ENCODE data around the gene EPHA6.
"Not testable (repeated sequence)": the region's sequence is repeated elsewhere in the genome, so short reads cannot be mapped to it uniquely, and the experiment has no call there.

Gene EPHA6

GRCh38 chr3:97438131-97438530, 623.7 kb downstream of the EPHA6 start:
- DNase-seq (ENCODE audit: low read depth, low spot score) = no peak

DNA sequence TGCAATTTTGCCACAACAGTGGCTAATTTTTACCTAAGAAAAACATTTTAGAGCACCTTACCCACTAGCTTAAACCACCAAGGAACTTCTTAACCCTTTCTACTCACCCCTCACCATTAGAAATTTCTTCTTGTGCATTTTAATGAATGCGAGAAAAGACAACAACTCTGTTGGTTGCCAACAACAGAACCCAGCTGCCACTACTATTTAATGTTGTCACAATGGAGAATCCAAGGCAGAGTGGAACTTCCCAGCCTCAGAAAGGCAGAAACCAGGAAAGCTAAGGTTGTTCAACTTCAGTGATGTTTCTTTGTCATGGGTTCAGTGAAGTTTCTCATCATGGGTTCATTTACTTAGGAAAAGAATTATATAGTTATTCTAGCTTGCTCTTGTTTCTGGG, 625.0 kb downstream of the EPHA6 start:
- no peak for DNase-seq (ENCODE audit: low read depth, low spot score)

DNA sequence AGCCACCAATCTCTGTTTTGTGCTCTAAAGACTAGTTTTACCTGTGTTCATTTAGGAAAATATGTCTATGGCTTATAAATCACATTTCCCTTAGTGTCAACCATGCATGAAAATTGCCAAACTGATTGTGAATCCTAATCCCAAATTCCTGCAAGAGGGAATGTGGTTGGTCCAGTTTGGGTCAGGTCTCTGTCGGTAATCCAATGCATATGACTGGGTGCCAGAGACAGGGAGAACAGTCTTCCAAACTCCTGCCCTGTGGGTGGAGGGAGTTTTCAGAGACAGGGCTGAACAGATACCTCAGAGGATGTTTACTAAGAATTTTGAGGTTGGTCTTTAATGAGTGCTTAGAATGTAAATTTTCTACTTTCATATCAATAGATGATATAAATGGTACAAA, 649.6 kb downstream of the EPHA6 start:
- no peak for DNase-seq (ENCODE audit: low read depth, low spot score)

DNA sequence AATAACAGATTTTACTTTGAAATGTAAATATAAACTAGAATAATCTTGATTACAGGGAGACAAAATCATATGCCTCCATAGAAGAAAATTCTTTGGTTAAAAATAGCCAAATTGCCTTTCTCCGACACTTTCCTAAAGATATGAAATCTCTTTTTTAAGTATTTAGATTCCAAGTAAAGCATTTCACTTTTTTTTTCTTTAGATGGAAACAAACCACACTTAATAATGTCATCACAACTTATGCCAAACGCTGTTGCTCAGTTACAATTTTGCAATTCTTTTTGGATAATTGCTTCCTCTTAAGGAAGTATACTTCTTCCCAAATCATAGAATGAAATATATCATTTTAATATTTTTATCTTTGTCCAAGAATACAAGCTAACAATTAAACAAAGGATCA, 656.1 kb downstream of the EPHA6 start:
- no peak for DNase-seq (ENCODE audit: low read depth, low spot score)

DNA sequence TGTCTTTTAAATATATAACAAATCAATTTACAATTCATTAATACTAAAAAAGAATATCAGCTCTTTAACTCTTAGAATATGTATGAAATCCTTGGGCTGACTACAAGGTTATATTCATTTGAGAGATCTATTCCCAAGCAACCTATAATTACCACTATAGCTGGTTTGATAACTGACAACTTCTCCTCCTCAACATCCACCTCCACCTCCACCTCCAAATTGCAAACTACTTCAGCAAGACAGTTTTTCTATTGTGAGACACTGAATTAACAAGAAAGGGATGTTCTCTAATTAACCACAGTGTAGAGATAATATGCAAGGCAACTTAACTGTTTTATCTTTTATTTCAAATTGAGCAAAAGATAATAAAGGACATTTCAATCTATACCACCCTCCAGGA, 665.3 kb downstream of the EPHA6 start:
- no peak for DNase-seq (ENCODE audit: low read depth, low spot score)

DNA sequence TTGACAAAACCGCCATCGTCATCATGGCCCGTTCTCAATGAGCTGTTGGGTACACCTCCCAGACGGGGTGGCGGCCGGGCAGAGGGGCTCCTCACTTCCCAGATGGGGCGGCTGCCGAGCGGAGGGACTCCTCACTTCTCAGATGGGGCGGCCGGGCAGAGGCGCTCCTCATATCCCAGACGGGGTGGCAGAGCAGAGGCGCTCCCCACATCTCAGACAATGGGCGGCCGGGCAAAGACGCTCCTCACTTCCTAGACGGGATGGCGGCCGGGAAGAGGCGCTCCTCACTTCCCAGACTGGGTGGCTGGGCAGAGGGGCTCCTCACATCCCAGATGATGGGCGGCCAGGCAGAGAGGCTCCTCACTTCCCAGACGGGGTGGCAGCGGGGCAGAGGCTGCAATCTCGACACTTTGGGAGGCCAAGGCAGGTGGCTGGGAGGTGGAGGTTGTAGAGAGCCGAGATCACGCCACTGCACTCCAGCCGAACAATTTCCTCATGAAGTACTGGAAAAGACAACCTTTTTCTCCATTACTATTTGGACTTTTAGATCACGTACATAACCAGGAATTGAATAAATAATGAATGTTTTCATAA, 666.4 kb downstream of the EPHA6 start:
- DNase-seq (ENCODE audit: low read depth, low spot score) = not testable (repeated sequence)

- DNase-seq (ENCODE audit: low read depth, low spot score) = no peak
These were observed 667.0 kb downstream of the EPHA6 start for GRCh38 chr3:97481416-97481815.

GRCh38 chr3:97485206-97485605, 670.8 kb downstream of the EPHA6 start:
- no peak for DNase-seq (ENCODE audit: low read depth, low spot score)

DNA sequence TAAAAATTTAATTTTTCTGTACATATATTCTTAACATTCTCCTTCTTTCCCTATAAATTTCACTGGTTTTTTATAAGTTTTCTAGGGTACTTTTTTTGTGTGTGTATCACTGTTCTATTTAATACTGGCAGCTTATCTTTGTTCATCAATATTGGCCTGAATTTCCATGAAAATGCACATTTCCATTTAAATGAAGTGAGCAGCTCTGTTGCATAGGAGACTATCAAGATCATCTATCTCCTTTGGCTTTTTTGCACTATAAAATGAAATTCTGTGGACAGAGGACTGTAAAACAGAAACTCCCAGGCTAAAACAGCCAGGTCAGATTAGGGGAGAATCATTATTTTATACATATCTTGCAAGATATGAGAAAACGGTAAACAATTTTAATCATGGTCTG, 673.2 kb downstream of the EPHA6 start:
- DNase-seq (ENCODE audit: low read depth, low spot score) = no peak

DNA sequence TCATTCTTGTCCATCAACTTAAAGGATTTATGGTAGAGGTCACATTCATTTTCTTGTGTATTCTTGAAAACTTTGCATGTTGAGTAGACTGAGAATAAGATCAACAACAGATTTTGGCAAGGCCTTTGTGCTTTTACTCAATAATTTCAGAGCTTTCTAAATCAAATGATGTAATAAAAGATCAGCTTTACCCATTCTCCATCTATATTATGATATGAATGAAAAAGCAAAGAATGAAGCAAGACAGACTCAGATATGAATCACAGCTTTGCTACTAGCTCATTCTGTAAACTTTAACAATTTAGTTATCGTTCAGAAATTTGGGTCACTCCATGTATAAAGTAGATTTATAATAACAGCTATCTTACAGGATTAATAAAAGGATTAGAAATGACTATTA, 674.3 kb downstream of the EPHA6 start:
- DNase-seq (ENCODE audit: low read depth, low spot score) = no peak

DNA sequence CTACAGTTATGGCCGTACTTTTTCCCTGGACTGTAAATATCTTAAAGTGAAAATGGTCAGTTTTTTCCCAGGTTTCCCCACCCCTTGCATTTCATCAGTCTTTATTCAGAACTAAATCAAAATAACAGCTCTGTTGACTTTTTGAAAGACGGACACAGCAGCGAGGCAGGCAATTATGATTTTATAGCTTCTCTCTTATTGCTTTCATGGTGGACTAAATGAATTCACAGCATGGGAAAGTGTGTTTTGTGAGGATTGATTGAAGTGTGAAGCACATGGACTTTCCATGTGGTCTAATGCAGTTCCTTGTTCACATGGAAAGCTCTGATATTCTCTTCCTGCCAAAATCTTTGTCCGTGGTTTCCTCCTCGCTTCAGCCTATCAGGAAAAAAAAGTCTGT, 681.5 kb downstream of the EPHA6 start:
- no peak for DNase-seq (ENCODE audit: low read depth, low spot score)

DNA sequence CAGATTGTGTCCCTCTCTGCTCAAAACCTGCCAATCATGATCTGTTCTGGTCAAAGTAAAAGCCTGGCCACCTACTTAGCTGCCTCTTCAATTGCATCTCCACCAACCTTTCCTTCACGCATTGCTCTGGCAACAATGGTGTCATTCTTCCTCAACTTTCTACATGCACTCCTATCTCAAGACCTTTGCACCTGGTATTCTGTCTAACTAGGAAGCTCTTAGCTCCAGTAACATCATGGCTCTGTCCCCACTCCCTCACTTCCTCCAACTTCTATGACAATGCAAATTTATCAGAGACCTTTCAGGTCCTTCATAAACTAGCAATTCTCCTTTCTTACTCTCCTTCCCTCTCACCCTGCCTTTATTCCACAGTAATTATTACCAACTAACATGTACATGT, 682.7 kb downstream of the EPHA6 start:
- DNase-seq (ENCODE audit: low read depth, low spot score) = no peak

GRCh38 chr3:97504463-97504862, 690.1 kb downstream of the EPHA6 start:
- no peak for DNase-seq (ENCODE audit: low read depth, low spot score)

GRCh38 chr3:97510795-97511194, 696.4 kb downstream of the EPHA6 start:
- DNase-seq (ENCODE audit: low read depth, low spot score) = no peak

GRCh38 chr3:97515076-97515475, 700.7 kb downstream of the EPHA6 start:
- DNase-seq (ENCODE audit: low read depth, low spot score) = no peak

DNA sequence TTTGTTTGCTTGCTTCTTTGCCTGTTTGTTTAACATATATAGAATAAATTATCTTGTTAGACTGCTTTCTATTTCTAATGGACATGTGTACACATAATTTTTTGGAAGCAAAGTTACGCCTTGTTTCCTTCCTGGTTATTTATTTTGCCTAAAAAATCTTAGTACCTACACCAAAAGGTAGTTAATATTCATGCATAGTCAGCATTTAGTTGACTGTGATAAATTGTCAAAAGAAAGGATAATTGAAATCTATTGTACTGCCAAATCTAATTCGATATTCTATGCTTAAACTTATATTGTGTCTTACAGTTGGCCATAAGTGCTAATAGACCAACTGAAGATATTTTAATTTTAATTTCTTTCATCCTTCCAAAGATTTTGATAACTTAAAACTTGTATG, 716.3 kb downstream of the EPHA6 start:
- DNase-seq (ENCODE audit: low read depth, low spot score) = no peak

DNA sequence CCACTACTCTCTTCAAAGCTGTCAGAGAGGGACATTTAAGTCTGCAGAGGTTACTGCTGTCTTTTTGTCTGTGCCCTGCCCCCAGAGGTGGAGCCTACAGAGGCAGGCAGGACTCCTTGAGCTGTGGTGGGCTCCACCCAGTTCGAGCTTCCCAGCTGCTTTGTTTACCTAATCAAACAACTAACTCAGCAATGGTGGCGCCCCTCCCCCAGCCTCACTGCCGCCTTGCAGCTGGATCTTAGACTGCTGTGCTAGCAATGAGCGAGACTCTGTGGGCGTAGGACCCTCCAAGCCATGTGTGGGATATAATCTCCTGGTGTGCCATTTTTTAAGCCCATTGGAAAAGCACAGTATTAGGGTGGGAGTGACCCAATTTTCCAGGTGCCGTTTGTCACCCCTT, 733.2 kb downstream of the EPHA6 start:
- DNase-seq (ENCODE audit: low read depth, low spot score) = not testable (repeated sequence)

DNA sequence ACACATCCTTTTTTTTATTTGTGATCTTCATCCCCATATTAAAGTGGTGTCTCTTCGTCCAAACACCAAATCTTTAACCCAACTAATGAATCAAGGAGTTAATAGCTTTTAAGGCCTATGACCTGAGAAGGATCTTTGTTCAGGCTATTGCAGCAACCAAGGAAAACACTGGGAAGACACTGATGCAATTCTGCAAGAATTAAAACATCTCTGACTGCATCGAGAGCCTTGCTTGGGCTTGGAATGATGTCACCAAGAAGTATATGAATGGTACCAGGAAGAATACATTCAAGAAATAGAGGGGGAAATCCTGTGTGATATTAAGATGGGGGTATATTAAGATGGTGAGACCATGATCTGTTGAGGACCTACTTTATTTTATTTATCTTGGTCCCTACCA, 736.0 kb downstream of the EPHA6 start:
- DNase-seq (ENCODE audit: low read depth, low spot score) = no peak

- no peak for DNase-seq (ENCODE audit: low read depth, low spot score)
These were observed 737.8 kb downstream of the EPHA6 start for GRCh38 chr3:97552186-97552585.

DNA sequence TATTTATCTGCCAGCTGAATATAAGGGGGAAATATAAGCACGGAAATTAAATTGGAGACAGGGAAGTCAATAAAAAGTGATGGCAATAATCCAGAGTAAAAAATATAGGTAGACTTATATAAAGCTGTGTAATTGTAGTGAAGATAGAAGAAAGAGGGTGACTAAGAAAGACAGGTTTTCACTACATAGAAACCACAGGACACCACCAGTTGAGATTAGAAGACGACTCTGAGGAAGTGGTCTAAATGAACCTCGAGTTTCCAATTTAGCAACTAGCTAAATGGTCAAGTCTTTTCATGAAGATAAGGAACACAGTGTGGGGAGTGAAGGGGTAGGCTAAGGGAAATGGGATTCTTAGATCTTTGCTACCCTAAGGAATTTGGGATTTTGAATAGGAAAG, 761.3 kb downstream of the EPHA6 start:
- DNase-seq (ENCODE audit: low read depth, low spot score) = no peak

- DNase-seq (ENCODE audit: low read depth, low spot score) = no peak
These were observed 761.8 kb downstream of the EPHA6 start for GRCh38 chr3:97576221-97576620.

- DNase-seq (ENCODE audit: low read depth, low spot score) = no peak
These were observed 765.0 kb downstream of the EPHA6 start for GRCh38 chr3:97579365-97579764.

GRCh38 chr3:97610626-97611025, 796.2 kb downstream of the EPHA6 start:
- no peak for DNase-seq (ENCODE audit: low read depth, low spot score)

GRCh38 chr3:97612632-97613031, 798.2 kb downstream of the EPHA6 start:
- DNase-seq (ENCODE audit: low read depth, low spot score) = no peak
